Measurements from ENCODE around the gene UNC80.

DNA sequence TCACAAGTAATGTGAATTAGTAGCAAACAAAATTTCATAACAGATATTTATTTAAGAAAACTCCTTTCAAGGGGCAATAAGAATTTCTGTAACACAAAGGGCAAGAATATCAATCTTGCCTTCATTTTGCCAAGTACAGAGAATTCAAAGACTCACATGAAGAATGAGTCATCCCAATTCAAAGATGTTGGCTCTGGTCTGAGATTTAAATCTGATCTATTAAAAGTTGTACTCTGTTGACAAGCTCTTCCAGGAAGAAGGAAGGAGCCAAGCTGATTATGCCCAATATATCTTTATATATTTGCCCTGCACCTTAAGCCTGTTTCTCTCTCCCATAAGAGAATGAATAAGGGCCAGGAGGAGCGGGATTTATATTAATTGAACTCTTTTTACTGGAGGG, 174.9 kb downstream of the UNC80 start:
- TF ChIP-seq, protein P1, sequence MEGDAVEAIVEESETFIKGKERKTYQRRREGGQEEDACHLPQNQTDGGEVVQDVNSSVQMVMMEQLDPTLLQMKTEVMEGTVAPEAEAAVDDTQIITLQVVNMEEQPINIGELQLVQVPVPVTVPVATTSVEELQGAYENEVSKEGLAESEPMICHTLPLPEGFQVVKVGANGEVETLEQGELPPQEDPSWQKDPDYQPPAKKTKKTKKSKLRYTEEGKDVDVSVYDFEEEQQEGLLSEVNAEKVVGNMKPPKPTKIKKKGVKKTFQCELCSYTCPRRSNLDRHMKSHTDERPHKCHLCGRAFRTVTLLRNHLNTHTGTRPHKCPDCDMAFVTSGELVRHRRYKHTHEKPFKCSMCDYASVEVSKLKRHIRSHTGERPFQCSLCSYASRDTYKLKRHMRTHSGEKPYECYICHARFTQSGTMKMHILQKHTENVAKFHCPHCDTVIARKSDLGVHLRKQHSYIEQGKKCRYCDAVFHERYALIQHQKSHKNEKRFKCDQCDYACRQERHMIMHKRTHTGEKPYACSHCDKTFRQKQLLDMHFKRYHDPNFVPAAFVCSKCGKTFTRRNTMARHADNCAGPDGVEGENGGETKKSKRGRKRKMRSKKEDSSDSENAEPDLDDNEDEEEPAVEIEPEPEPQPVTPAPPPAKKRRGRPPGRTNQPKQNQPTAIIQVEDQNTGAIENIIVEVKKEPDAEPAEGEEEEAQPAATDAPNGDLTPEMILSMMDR (IDR thresholded peaks at IDR 0.05) = no peak
- TF ChIP-seq ZFX (IDR thresholded peaks at IDR 0.05; ENCODE audit: borderline replicate concordance) = no peak
